DMS53 (cell line): ENCODE results near the gene CCN6.
A peak's percentile ranks its signal among the peaks of the same experiment; 100 is the strongest.

Experiments
- DNase-seq: peaks from one replicate; lab custom pipeline; 2025; lab: John Stamatoyannopoulos, UW

Gene CCN6

GRCh38 chr6:112054001-112054400 is at the start of gene CCN6:
Gene CCN6 (plus strand): TSS chr6:112054104. CDS start chr6:112054358, 254 bp downstream.
- peak; percentile 24 for DNase-seq

GRCh38 chr6:112004201-112005012 is 49.5 kb upstream of the CCN6 start:
- no peak for DNase-seq

GRCh38 chr6:112005013-112005371 is 48.9 kb upstream of the CCN6 start:
- DNase-seq: no peak

- no peak for DNase-seq
Observed at GRCh38 chr6:112007254-112007653, 46.6 kb upstream of the CCN6 start.

- DNase-seq: no peak
Observed at GRCh38 chr6:112007805-112008204, 46.1 kb upstream of the CCN6 start.

- DNase-seq: no peak
Observed at GRCh38 chr6:112008482-112008881, 45.4 kb upstream of the CCN6 start.

- DNase-seq: peak; percentile 5
Observed at GRCh38 chr6:112010328-112010727, 43.6 kb upstream of the CCN6 start.

GRCh38 chr6:112013051-112013450 is 40.9 kb upstream of the CCN6 start:
- no peak for DNase-seq

GRCh38 chr6:112014483-112014882 is 39.4 kb upstream of the CCN6 start:
- DNase-seq: no peak

- no peak for DNase-seq
Observed at GRCh38 chr6:112015725-112016124, 38.2 kb upstream of the CCN6 start.

- DNase-seq: no peak
Observed at GRCh38 chr6:112016320-112016719, 37.6 kb upstream of the CCN6 start.

- DNase-seq: no peak
Observed at GRCh38 chr6:112017169-112017568, 36.7 kb upstream of the CCN6 start.

GRCh38 chr6:112017760-112018537 is 36.0 kb upstream of the CCN6 start:
- DNase-seq: no peak

GRCh38 chr6:112018619-112019416 is 35.1 kb upstream of the CCN6 start:
- no peak for DNase-seq

GRCh38 chr6:112019589-112019988 is 34.3 kb upstream of the CCN6 start:
- DNase-seq: no peak

- no peak for DNase-seq
Observed at GRCh38 chr6:112021691-112022310, 32.1 kb upstream of the CCN6 start.

- DNase-seq: no peak
Observed at GRCh38 chr6:112022749-112023148, 31.2 kb upstream of the CCN6 start.

- no peak for DNase-seq
Observed at GRCh38 chr6:112024464-112024863, 29.4 kb upstream of the CCN6 start.

- no peak for DNase-seq
Observed at GRCh38 chr6:112026933-112027332, 27.0 kb upstream of the CCN6 start.

GRCh38 chr6:112027942-112028674 is 25.8 kb upstream of the CCN6 start:
- DNase-seq: no peak
